ENCODE data around the gene LRCH1.

Gene LRCH1

GRCh38 chr13:46682707-46683106 lies 129.7 kb downstream of the LRCH1 start:
- no peak for DNase-seq (ENCODE audit: low read depth in 1 of 2, low spot score in 1 of 2)
- in situ Hi-C loops (cut with HindIII; ENCODE audit: low pct_unique_long_range_greater_than_20kb, low sequenced_read_pairs): no loop called here
- no peak for TF ChIP-seq JUND (IDR thresholded peaks at IDR 0.05; ENCODE audit: low read depth)

- in situ Hi-C loops (cut with HindIII; ENCODE audit: low pct_unique_long_range_greater_than_20kb, low sequenced_read_pairs): no loop called here
- no peak for TF ChIP-seq JUND (IDR thresholded peaks at IDR 0.05; ENCODE audit: low read depth)
- DNase-seq (ENCODE audit: low read depth in 1 of 2, low spot score in 1 of 2): no peak
Measured at GRCh38 chr13:46683676-46684260, 130.8 kb downstream of the LRCH1 start.

GRCh38 chr13:46684287-46685001 lies 131.5 kb downstream of the LRCH1 start:
- no peak for DNase-seq (ENCODE audit: low read depth in 1 of 2, low spot score in 1 of 2)
- in situ Hi-C loops (cut with HindIII; ENCODE audit: low pct_unique_long_range_greater_than_20kb, low sequenced_read_pairs): no loop called here
- TF ChIP-seq JUND (IDR thresholded peaks at IDR 0.05; ENCODE audit: low read depth): no peak

- in situ Hi-C loops (cut with HindIII; ENCODE audit: low pct_unique_long_range_greater_than_20kb, low sequenced_read_pairs): no loop called here
- no peak for DNase-seq (ENCODE audit: low read depth in 1 of 2, low spot score in 1 of 2)
Measured at GRCh38 chr13:46685006-46685730, 132.2 kb downstream of the LRCH1 start.

GRCh38 chr13:46686171-46686570 lies 133.2 kb downstream of the LRCH1 start:
- in situ Hi-C loops (cut with HindIII; ENCODE audit: low pct_unique_long_range_greater_than_20kb, low sequenced_read_pairs): no loop called here
- TF ChIP-seq JUND (IDR thresholded peaks at IDR 0.05; ENCODE audit: low read depth): no peak
- peak in 1 of 2 experiments; percentile 53 for DNase-seq (ENCODE audit: low read depth in 1 of 2, low spot score in 1 of 2)

More at GRCh38 chr13:46685006-46685730, 132.2 kb downstream of the LRCH1 start:
- no peak for TF ChIP-seq JUND (IDR thresholded peaks at IDR 0.05; ENCODE audit: low read depth)

GRCh38 chr13:46687810-46688209 lies 134.8 kb downstream of the LRCH1 start:
- TF ChIP-seq JUND (IDR thresholded peaks at IDR 0.05; ENCODE audit: low read depth): no peak
- in situ Hi-C loops (cut with HindIII; ENCODE audit: low pct_unique_long_range_greater_than_20kb, low sequenced_read_pairs): no loop called here
- no peak for DNase-seq (ENCODE audit: low read depth in 1 of 2, low spot score in 1 of 2)

- no peak for DNase-seq (ENCODE audit: low read depth in 1 of 2, low spot score in 1 of 2)
- in situ Hi-C loops (cut with HindIII; ENCODE audit: low pct_unique_long_range_greater_than_20kb, low sequenced_read_pairs): no loop called here
- no peak for TF ChIP-seq JUND (IDR thresholded peaks at IDR 0.05; ENCODE audit: low read depth)
Measured at GRCh38 chr13:46688306-46688705, 135.3 kb downstream of the LRCH1 start.

- no peak for TF ChIP-seq JUND (IDR thresholded peaks at IDR 0.05; ENCODE audit: low read depth)
- in situ Hi-C loops (cut with HindIII; ENCODE audit: low pct_unique_long_range_greater_than_20kb, low sequenced_read_pairs): no loop called here
- DNase-seq (ENCODE audit: low read depth in 1 of 2, low spot score in 1 of 2): no peak
Measured at GRCh38 chr13:46698014-46698413, 145.0 kb downstream of the LRCH1 start.

- TF ChIP-seq JUND (IDR thresholded peaks at IDR 0.05; ENCODE audit: low read depth): no peak
- in situ Hi-C loops (cut with HindIII; ENCODE audit: low pct_unique_long_range_greater_than_20kb, low sequenced_read_pairs): no loop called here
- DNase-seq (ENCODE audit: low read depth in 1 of 2, low spot score in 1 of 2): no peak
Measured at GRCh38 chr13:46698910-46699460, 146.0 kb downstream of the LRCH1 start.

GRCh38 chr13:46712524-46712923 lies 159.6 kb downstream of the LRCH1 start:
- no peak for DNase-seq (ENCODE audit: low read depth in 1 of 2, low spot score in 1 of 2)
- in situ Hi-C loops (cut with HindIII; ENCODE audit: low pct_unique_long_range_greater_than_20kb, low sequenced_read_pairs): no loop called here
- no peak for TF ChIP-seq JUND (IDR thresholded peaks at IDR 0.05; ENCODE audit: low read depth)

GRCh38 chr13:46715363-46715762 lies 162.4 kb downstream of the LRCH1 start:
- TF ChIP-seq JUND (IDR thresholded peaks at IDR 0.05; ENCODE audit: low read depth): no peak
- no peak for DNase-seq (ENCODE audit: low read depth in 1 of 2, low spot score in 1 of 2)
- in situ Hi-C loops (cut with HindIII; ENCODE audit: low pct_unique_long_range_greater_than_20kb, low sequenced_read_pairs): no loop called here

GRCh38 chr13:46716821-46717220 lies 163.9 kb downstream of the LRCH1 start:
- no peak for TF ChIP-seq JUND (IDR thresholded peaks at IDR 0.05; ENCODE audit: low read depth)
- in situ Hi-C loops (cut with HindIII; ENCODE audit: low pct_unique_long_range_greater_than_20kb, low sequenced_read_pairs): no loop called here

GRCh38 chr13:46717275-46717674 lies 164.3 kb downstream of the LRCH1 start:
- no peak for TF ChIP-seq JUND (IDR thresholded peaks at IDR 0.05; ENCODE audit: low read depth)
- DNase-seq (ENCODE audit: low read depth in 1 of 2, low spot score in 1 of 2): no peak
- in situ Hi-C loops (cut with HindIII; ENCODE audit: low pct_unique_long_range_greater_than_20kb, low sequenced_read_pairs): no loop called here

More at GRCh38 chr13:46716821-46717220, 163.9 kb downstream of the LRCH1 start:
- no peak for DNase-seq (ENCODE audit: low read depth in 1 of 2, low spot score in 1 of 2)
